K562 (cell line): ENCODE results near the gene SAP130. TPM values are rescaled to one million over a fixed set of nuclear protein-coding genes. Genes with fewer than 3 reads are reported as not detected.
A peak's percentile ranks its signal among the peaks of the same experiment; 100 is the strongest.

Source experiments
- ATAC-seq: fragments of 200-7000 bp; cut with Tn5 transposase; 3 replicates; pipeline ENCODE4 v1.9.1; 2020; ENCODE audit warnings: moderate library complexity
- BruUV-seq: library from RNA; stranded (reverse); fragments of 400-500 nt; replicated peaks from 2 replicates; lab custom pipeline; 2021; lab: Mats Ljungman, UMichigan
- CTCF ChIA-PET: fragments of 300-600 bp; formaldehyde crosslinking; extraction: SDS; loops from one replicate; lab custom pipeline; 2021; ENCODE audit warnings: low intra/inter-chr PET ratio; lab: Yijun Ruan, JAX
- POLR2A ChIA-PET: fragments of 300-600, 350-650 bp; sonication (Branson Sonifier 250); formaldehyde crosslinking; extraction: SDS; loops from one replicate; lab custom pipeline; 2021; ENCODE audit warnings: antibody characterized with exemption, inconsistent platforms; lab: Yijun Ruan, JAX
- DNase-seq, 4 experiments: peaks; one replicate each; pipeline versions ENCODE4 v3.0.0 to v3.0.0-alpha.2; 2011 to 2018; ENCODE audit warnings: low spot score in 3 of 4, mixed read lengths in 3 of 4; ENCODE audit errors: extremely low read depth in 1 of 4
- FAIRE-seq: peaks from 2 replicates; lab custom pipeline; 2011; peaks lifted over from hg19 to GRCh38; lab: Jason Lieb, UNC
- H2AFZ ChIP-seq: 2 replicates; pipeline ENCODE4 v1.6.0; 2011; ENCODE audit warnings: low read depth, low read length, control low read depth, inconsistent platforms
- H3K27ac ChIP-seq: fragments of 200-600 bp; 3 replicates; pipeline ENCODE4 v1.8.0; 2011; ENCODE audit warnings: low read depth, mild to moderate bottlenecking, control low read depth, inconsistent platforms, low read length, moderate library complexity, mixed read lengths; ENCODE audit errors: extremely low read depth
- H3K27me3 ChIP-seq, 2 experiments: fragments of 300-600 bp in 1 of 2; 2 replicates in 1 of 2; 3 replicates in 1 of 2; pipeline versions ENCODE4 v1.6.0 to v1.8.0; 2011; ENCODE audit warnings: inconsistent platforms in 2 of 2, low read length in 2 of 2, mild to moderate bottlenecking in 1 of 2, mixed read lengths in 1 of 2, moderate library complexity in 1 of 2; ENCODE audit not compliant: control insufficient read depth in 2 of 2, insufficient read depth in 2 of 2
- H3K36me3 ChIP-seq: fragments of 300-600 bp; 3 replicates; pipeline ENCODE4 v1.8.0; 2011; ENCODE audit warnings: mild to moderate bottlenecking, low read length, inconsistent platforms; ENCODE audit not compliant: control insufficient read depth, insufficient read depth
- H3K4me1 ChIP-seq, 2 experiments: fragments of 200-600 bp in 1 of 2; replicated peaks in 1 of 2; 2 replicates in 1 of 2; 3 replicates in 1 of 2; pipeline versions ENCODE4 v1.5.1 to v1.8.0; 2011; ENCODE audit warnings: inconsistent platforms in 2 of 2, low read length in 2 of 2, mild to moderate bottlenecking in 1 of 2, mixed read lengths in 1 of 2, moderate library complexity in 1 of 2; ENCODE audit not compliant: control insufficient read depth in 2 of 2, insufficient read depth in 2 of 2
- H3K4me2 ChIP-seq: 2 replicates; pipeline ENCODE4 v1.6.1; 2011; ENCODE audit warnings: low read length, control low read depth, inconsistent platforms, mixed read lengths; ENCODE audit not compliant: insufficient read depth
- H3K4me3 ChIP-seq: fragments of 200-600 bp; sonication (generic), shearing (Covaris generic); 2 replicates; pipeline ENCODE4 v1.5.1; 2016; ENCODE audit warnings: control low read depth, inconsistent platforms
- H3K79me2 ChIP-seq: fragments of 200-600 bp; 3 replicates; pipeline ENCODE4 v1.8.0; 2011; ENCODE audit warnings: low read length, inconsistent platforms; ENCODE audit not compliant: control insufficient read depth, insufficient read depth
- H3K9ac ChIP-seq, 2 experiments: 2 replicates each; pipeline versions ENCODE4 v1.6.0 to v1.6.1; 2011; ENCODE audit warnings: low read depth in 2 of 2, low read length in 2 of 2, control low read depth in 1 of 2, inconsistent platforms in 1 of 2, mild to moderate bottlenecking in 1 of 2, mixed read lengths in 1 of 2; ENCODE audit not compliant: insufficient read depth in 1 of 2
- H3K9me1 ChIP-seq: one replicate; pipeline ENCODE4 v1.6.0; 2011; ENCODE audit warnings: inconsistent platforms, mild to moderate bottlenecking, low read length, moderate library complexity; ENCODE audit not compliant: control insufficient read depth, insufficient read depth
- H3K9me3 ChIP-seq: replicated peaks from 2 replicates; pipeline ENCODE4 v1.5.1; 2011; ENCODE audit warnings: low read depth, low read length, inconsistent platforms; ENCODE audit not compliant: control insufficient read depth, insufficient read depth
- H4K20me1 ChIP-seq: replicated peaks from 2 replicates; pipeline ENCODE4 v1.6.1; 2011; ENCODE audit warnings: low read length, inconsistent platforms, mixed read lengths; ENCODE audit not compliant: control insufficient read depth, insufficient read depth
- CBFA2T2 ChIP-seq: fragments of 450-650 bp; conservative IDR thresholded peaks from 2 replicates; pipeline ENCODE4 v1.6.1; 2017; ENCODE audit warnings: mild to moderate bottlenecking
- FOXK2 ChIP-seq, 2 experiments: fragments of 450-650 bp; IDR thresholded peaks in 1 of 2; conservative IDR thresholded peaks in 1 of 2; 2 replicates each; pipeline ENCODE4 v1.6.1; 2016; ENCODE audit warnings: low read depth in 2 of 2, mild to moderate bottlenecking in 1 of 2
- GABPB2 ChIP-seq: fragments of 250-450 bp; sonication (Bioruptor Pico); conservative IDR thresholded peaks from 2 replicates; pipeline ENCODE4 v1.5.1; 2021; ENCODE audit warnings: mild to moderate bottlenecking
- HOXB6 ChIP-seq: fragments of 250-450 bp; sonication (Bioruptor Pico); IDR thresholded peaks from 2 replicates; pipeline ENCODE4 v1.5.1; 2022; ENCODE audit warnings: mild to moderate bottlenecking, borderline replicate concordance
- KAT7 ChIP-seq: sonication (generic); formaldehyde crosslinking; IDR thresholded peaks from 2 replicates; pipeline ENCODE4 v1.8.0; 2022; ENCODE audit warnings: missing genetic modification reagents, mild to moderate bottlenecking, borderline replicate concordance
- KLF16 ChIP-seq: IDR thresholded peaks from 2 replicates; pipeline ENCODE4 v1.6.1; 2016; ENCODE audit warnings: antibody characterized with exemption
- MAFG ChIP-seq: fragments of 450-650 bp; conservative IDR thresholded peaks from 2 replicates; pipeline ENCODE4 v1.6.1; 2016; ENCODE audit warnings: missing genetic modification characterization, missing compliant biosample characterization
- NR2C2 ChIP-seq, 2 experiments: fragments of 200-800 bp in 1 of 2; sonication (Bioruptor generic) in 1 of 2; sonication (generic) in 1 of 2; formaldehyde crosslinking in 1 of 2; IDR thresholded peaks; 2 replicates each; pipeline versions ENCODE4 v1.6.1 to v1.8.0; 2016 to 2022; ENCODE audit warnings: mild to moderate bottlenecking in 1 of 2, missing compliant biosample characterization in 1 of 2, missing genetic modification characterization in 1 of 2, missing genetic modification reagents in 1 of 2
- SMAD2 ChIP-seq: fragments of 150-350 bp; IDR thresholded peaks from 2 replicates; pipeline ENCODE4 v1.6.1; 2014; ENCODE audit warnings: low read depth, mild to moderate bottlenecking, low read length
- SMC3 ChIP-seq: conservative IDR thresholded peaks from 2 replicates; pipeline ENCODE4 v1.6.1; 2011; ENCODE audit warnings: low read depth, low read length, improper control_type of control experiment; ENCODE audit not compliant: insufficient read depth
- SPI1 ChIP-seq: IDR thresholded peaks from 2 replicates; pipeline ENCODE4 v1.6.1; 2011; ENCODE audit warnings: low read depth, low read length, control low read depth, borderline replicate concordance
- TSHZ1 ChIP-seq: fragments of 250-450 bp; sonication (Bioruptor Pico); IDR thresholded peaks from 2 replicates; pipeline ENCODE4 v1.4.0; 2020; ENCODE audit warnings: mild to moderate bottlenecking, moderate library complexity
- ZNF253 ChIP-seq: fragments of 250-450 bp; sonication (Bioruptor Pico); conservative IDR thresholded peaks from 2 replicates; pipeline ENCODE4 v1.6.1; 2021; ENCODE audit warnings: mild to moderate bottlenecking
- WGBS: fragments of 100-300 bp; shearing (Covaris generic); methylation state at CpG from one replicate; pipeline ENCODE4 v1.1.6; 2016; ENCODE audit warnings: low coverage, mixed read lengths; ENCODE audit not compliant: insufficient coverage; ENCODE audit errors: missing lambda C conversion rate; 5-methylcytosine and 5-hydroxymethylcytosine counted together
- in situ Hi-C: fragments of 300-500 bp; cut with MboI; formaldehyde crosslinking; loops from 4 replicates; pipeline ENCODE4 v1.15.0; 2018; ENCODE audit warnings: inconsistent platforms, mixed read lengths
- intact Hi-C: fragments of 100-400 bp; cut with micrococcal nuclease; formaldehyde crosslinking; loops from 2 replicates; pipeline ENCODE4 v1.14.2; 2022
- polyA plus RNA-seq, 8 experiments: library from polyadenylated mRNA; depleted of rRNA in 4 of 8; stranded (reverse) in 5 of 8; unstranded in 3 of 8; fragments of >200 nt; fragmentation: Nextera tagmentation in 2 of 8; fragmentation: Illumina TruSeq in 1 of 8; extraction: Ambion mirVana in 2 of 8; extraction: Trizol in 1 of 8; gene quantifications; 2 replicates each; pipeline versions ENCODE4 v1.2.1 to v1.2.3, GENCODE V29; 2011 to 2014; ENCODE audit warnings: inconsistent platforms in 1 of 8, missing spikeins in 1 of 8
- total RNA-seq, 7 experiments: library from RNA; depleted of rRNA in 6 of 7; stranded (reverse); fragments of >200 nt in 6 of 7; fragmentation: Illumina TruSeq in 2 of 7; extraction: Trizol in 2 of 7; gene quantifications; 2 replicates each; pipeline versions ENCODE4 v1.2.1 to v1.2.3, GENCODE V29; 2011 to 2021; ENCODE audit warnings: low replicate concordance in 1 of 7
- TF ChIP-seq, protein P1 (sequence below): sonication (generic); formaldehyde crosslinking; IDR thresholded peaks from 2 replicates; pipeline ENCODE4 v1.8.1; 2022; ENCODE audit warnings: missing genetic modification reagents
- TF ChIP-seq, protein P2 (sequence below): fragments of 450-650 bp; conservative IDR thresholded peaks from 2 replicates; pipeline ENCODE4 v1.6.1; 2016; ENCODE audit warnings: missing genetic modification characterization, low read depth, mild to moderate bottlenecking, missing compliant biosample characterization, moderate library complexity

Gene SAP130
- total and polyA plus RNA-seq, 9 of the 15 experiments (the other 6 are each of a cell fraction or from before 2014, with no cell fraction given): 4.5 to 33.4 (median 7.4) TPM

GRCh38 chr2:128003463-128003862 is 24.4 kb downstream of the SAP130 start (continued):
- TF ChIP-seq, protein P1, sequence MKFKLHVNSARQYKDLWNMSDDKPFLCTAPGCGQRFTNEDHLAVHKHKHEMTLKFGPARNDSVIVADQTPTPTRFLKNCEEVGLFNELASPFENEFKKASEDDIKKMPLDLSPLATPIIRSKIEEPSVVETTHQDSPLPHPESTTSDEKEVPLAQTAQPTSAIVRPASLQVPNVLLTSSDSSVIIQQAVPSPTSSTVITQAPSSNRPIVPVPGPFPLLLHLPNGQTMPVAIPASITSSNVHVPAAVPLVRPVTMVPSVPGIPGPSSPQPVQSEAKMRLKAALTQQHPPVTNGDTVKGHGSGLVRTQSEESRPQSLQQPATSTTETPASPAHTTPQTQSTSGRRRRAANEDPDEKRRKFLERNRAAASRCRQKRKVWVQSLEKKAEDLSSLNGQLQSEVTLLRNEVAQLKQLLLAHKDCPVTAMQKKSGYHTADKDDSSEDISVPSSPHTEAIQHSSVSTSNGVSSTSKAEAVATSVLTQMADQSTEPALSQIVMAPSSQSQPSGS (CRISPR knock-in tag): no peak

- no TSS peak for BruUV-seq
- no peak for FAIRE-seq
- in situ Hi-C loops (no loop called here), intact Hi-C loops (no loop called here)
- no peak overlapping the region for H3K4me3 ChIP-seq
- 92% methylated on average over 9 of the region's 9 CpGs for WGBS
- H3K9me1 ChIP-seq: no peaks in the 10 kb centered on the region
- ATAC-seq: no peak
- ChIA-PET POLR2A (interaction anchor here (0.6 kb wide), 1 partner anchor 113 kb away, joined by 3 read pairs; no protein-coding TSS in a partner anchor), CTCF (no interaction called here)
- peaks cover 86% of the 10 kb centered on the region for H3K36me3 ChIP-seq
- H3K4me1 ChIP-seq: no peaks in the 10 kb centered on the region
- no peaks in the 10 kb centered on the region for H3K79me2 ChIP-seq
- no peaks in the 10 kb centered on the region for H4K20me1 ChIP-seq
- 0 out of 4 replicates have a peak overlapping the region, but pooled peaks of 1 of the 2 experiments have one; percentile 65 for H3K9ac ChIP-seq
- H3K27ac ChIP-seq: no peak overlapping the region
- no peak for DNase-seq
- no peaks in the 10 kb centered on the region for H3K27me3 ChIP-seq
- no peak overlapping the region for H2AFZ ChIP-seq
- no peaks in the 10 kb centered on the region for H3K9me3 ChIP-seq
- H3K4me2 ChIP-seq: no peak overlapping the region
- TF ChIP-seq FOXK2 (conservative IDR thresholded peaks at IDR 0.05 in 1 of 2, IDR thresholded peaks at IDR 0.05 in 1 of 2; ENCODE audit: low read depth in 2 of 2): no peak
- no peak for TF ChIP-seq SMAD2
- TF ChIP-seq GABPB2 (CRISPR knock-in tag): no peak
- no peak for TF ChIP-seq HOXB6 (CRISPR knock-in tag)
- TF ChIP-seq KAT7 (CRISPR knock-in tag): no peak
- no peak for TF ChIP-seq ZNF253 (CRISPR knock-in tag)
- TF ChIP-seq KLF16: no peak
- TF ChIP-seq SPI1: no peak
- peak; percentile 70 for TF ChIP-seq MAFG (tag)
- TF ChIP-seq NR2C2 (CRISPR knock-in tag; IDR thresholded peaks at IDR 0.05): no peak
- no peak for TF ChIP-seq NR2C2 (tag; IDR thresholded peaks at IDR 0.05)
- TF ChIP-seq CBFA2T2: no peak
- no peak for TF ChIP-seq TSHZ1 (CRISPR knock-in tag)
- TF ChIP-seq, protein P2, sequence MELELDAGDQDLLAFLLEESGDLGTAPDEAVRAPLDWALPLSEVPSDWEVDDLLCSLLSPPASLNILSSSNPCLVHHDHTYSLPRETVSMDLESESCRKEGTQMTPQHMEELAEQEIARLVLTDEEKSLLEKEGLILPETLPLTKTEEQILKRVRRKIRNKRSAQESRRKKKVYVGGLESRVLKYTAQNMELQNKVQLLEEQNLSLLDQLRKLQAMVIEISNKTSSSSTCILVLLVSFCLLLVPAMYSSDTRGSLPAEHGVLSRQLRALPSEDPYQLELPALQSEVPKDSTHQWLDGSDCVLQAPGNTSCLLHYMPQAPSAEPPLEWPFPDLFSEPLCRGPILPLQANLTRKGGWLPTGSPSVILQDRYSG (tag): no peak
- TF ChIP-seq SMC3: no peak
Observed at GRCh38 chr2:127996160-127996559, 31.7 kb downstream of the SAP130 start.
